ENCODE measurements around the gene SLC25A25.

The SLC25A25 gene

DNA sequence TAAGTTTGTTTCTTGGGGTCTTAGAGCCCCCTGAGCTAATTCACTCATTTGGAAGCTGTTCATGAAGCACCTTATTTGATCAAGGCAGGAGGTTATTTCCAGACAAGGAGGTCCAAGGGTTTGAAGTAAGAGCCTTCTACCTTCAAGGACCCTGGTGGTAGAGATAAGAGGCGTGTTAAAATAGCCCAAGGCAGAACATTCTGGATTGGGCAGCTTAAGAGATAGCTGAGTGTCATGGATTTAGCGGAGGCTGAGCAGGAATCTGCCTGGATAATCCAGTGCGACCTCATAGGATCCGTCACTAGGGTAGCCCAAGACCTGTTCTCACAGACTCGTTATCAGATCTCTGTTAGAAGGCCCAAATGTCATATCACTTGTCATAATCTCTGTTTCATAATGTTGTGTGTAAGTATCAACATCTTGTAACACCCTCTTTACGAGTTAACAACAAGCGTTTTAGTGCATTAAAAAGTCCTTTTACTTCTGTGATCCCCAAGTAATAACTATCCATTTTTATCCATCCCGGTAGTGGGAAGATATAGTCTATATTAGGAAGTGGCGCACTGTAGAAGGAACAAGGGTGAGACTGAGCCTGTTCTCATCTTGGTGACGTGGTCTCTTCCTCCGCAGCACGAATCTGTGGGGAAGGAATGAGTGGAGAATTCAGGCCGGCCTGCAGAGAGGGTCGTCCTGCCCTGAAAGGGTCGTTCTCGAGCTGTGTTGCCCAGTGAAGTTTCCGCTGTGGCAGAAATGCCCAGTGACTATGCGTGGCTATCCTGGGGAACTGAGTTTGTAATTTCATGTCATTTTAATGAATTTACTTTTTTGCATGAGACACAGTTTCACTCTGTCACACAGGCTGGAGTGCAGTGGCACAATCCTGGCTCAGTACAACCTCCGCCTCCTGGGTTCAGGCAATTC is 28.8 kb downstream of the SLC25A25 start:
- no peak for DNase-seq (ENCODE audit: low read depth)

DNA sequence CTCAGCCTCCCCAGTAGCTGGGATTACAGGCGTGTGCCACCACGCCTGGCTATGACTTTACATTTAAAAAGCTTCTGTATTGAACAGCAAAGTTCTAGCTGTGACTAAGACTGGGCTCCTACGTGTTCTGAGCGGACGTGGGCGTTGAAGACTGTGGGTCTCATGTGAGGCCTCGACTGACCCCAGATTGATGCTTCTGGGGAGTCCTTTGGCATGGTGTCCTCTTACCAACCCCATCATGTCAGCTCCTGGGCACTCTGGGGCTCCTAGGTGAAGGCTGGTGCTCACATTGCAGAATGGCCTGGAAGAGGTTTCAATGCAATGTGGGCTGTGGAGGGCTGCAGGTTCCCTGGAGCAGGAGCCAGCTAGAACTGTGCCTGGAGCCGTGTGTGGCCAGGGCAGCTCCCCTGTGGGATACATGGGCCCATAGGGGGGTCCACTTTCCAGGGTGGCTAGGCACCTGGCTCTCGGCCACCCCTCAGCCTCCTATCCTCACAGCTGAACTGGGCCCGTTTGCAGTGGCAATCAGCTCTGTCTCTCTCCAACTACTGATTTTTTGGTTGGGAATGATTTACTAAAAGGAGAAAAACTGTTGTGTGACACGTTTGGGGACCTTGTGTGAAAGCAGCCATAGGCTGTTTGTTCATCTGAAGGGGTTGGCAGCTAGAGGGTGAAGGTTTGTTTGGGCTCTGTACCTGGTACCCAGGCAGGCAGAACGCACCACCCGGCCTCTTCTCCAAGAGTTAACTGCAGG is 29.7 kb downstream of the SLC25A25 start:
- no peak for DNase-seq (ENCODE audit: low read depth)

DNA sequence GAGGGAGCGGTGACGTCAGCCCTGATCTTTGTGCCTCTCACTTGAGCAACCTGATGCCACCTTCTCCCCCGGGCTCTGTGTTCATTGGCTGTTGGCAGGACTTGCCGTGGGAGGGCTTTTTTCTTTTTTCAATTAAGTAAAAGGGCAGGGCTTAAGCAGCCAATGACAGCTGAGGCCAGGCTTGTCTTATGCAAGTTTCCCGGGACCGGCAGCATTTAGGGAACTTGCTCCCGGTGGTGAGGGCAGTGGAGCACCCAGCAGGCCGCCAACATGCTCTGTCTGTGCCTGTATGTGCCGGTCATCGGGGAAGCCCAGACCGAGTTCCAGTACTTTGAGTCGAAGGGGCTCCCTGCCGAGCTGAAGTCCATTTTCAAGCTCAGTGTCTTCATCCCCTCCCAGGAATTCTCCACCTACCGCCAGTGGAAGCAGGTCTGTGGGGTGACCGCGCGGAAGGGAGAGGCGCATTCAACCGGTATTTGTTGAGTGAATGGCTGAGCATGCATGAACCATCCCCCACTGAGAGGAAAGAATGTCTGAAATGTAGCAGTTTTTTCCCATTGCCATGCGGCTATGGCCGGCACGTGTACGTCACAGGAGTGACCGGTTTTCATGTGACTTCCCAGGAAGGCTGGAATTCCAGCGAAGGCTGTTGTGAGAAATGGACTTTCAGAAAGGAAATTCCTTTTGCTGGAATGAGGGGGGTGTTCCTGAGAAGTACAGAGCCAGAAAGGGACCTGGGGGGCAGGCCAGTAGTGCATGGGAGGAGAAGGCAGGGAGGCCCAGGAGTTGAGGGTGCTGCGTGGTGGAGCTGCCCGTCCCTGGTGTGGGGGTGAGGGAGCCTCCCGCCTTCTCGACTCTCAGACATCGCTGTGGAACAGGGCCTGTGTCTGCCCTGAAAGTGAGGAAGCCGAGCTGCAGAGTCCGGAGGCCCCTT is 30.5 kb downstream of the SLC25A25 start:
- no peak for DNase-seq (ENCODE audit: low read depth)

DNA sequence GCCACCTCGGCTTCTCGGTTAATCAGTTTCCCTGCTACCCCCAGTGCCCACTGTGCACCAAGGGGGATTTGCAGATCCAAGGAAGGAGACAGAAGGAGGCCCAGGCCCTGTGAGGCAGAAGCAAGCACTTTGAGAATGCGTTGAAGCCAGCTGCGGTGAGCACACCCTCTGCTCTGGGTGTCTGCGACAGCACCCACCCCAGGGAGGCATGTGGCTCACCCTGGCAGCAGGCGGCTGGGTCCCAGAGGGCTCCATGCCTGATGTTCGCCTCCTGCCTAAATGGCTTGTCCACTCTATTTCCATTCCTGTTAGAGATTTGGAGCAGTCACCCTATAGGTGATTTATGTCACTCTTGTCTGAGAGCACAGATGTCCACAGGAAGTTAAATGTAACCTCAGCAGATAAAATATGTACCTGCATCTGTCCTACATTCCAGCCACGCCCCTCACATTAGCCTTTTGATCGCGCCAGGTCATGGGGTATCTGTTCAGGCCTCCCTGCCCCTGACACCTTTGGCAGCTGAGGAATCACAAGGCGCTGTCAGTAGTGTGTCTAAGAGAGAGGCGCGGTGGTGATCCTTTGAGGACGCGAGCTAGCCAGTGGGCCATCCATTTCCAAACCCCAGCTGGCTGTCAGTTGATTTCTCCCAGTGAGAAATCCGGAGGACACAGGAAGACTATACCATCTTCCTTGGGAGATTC is 31.3 kb downstream of the SLC25A25 start:
- DNase-seq (ENCODE audit: low read depth), result no peak

DNA sequence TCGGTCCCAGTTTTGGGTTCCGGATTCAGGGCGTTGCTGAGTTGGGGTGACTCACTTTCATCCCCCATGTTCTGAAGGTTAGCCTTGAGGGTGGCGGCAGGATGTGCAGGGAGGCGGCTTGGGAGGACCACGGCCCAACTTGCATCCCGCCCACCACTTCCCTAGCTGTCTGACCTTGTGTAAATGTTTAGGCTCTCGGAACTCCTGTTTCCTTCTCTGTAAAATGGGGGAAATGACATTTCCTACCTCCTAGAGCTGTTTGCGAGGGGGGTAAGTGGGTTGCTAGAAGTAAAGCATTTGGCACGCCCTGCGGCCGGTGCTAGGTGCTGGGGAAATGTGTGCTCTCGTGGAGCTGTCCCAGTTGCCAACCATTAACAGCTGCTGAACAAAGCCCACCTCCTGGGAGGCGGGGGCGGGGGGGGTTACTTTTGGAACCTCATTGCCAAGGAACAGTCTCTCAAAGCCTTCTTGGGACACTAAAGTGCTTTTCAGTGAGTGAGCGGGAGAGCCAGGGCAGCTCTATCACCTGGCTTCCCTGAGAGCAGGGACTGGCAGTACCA is 32.0 kb downstream of the SLC25A25 start:
- no peak for DNase-seq (ENCODE audit: low read depth)

DNA sequence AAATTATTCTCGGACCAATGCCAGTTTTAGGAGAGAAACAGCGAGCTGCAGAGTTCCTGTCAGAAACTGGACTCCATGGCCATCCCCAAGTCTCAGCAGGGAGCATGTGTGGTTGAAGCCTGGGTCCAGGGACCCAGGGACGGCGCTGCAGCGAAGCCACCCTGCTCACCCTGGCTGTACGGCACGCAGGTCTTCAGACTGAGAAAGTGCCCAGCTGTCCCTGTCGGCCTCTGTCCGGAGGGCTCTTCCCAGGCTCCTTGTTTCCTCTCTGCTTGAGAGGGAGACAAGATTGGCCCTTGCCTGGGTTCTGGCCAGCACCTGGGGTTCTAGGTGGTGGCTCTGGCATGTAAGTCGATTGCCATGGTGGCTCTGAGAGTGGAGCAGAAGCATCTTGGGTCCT is 32.5 kb downstream of the SLC25A25 start:
- DNase-seq (ENCODE audit: low read depth), result no peak

DNA sequence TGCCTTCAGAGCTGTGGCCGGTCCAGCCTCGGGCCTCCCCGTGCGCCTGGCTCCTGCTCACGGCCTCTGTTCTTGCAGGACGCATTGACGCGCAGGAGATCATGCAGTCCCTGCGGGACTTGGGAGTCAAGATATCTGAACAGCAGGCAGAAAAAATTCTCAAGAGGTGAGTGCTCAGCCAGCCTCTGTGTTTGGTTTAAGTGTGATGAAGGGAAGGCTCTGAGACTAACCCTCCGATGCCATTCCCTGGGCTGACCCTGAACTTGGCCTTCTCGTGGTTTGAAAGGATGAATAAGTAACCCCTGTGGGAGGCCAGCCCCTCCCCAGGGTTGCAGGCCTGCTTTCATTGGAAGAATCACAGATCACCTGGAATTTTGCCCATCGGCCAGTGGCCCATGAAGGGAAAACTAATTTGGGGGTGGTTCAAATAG is 33.2 kb downstream of the SLC25A25 start:
- no peak for DNase-seq (ENCODE audit: low read depth)

DNA sequence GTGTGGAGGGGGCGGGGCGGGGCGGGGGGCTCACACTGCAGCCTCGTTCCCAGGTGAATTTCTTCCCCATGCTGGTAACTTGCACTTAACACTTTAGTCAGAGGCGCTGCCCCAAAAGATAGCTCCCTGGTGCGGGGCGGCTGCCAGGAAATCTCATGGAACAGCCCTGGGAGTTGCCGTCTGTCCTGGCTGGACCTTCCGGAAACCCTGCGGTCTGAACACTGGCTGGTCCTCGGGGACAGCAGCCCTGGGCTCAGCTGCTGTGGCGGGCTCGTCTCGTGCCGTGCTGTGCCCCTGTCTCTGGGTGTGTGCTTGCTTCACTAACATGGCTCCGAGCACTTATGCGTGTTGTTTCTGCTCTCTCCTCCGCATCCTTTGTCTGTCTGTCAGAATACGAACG is 33.7 kb downstream of the SLC25A25 start:
- DNase-seq (ENCODE audit: low read depth), result no peak

DNA sequence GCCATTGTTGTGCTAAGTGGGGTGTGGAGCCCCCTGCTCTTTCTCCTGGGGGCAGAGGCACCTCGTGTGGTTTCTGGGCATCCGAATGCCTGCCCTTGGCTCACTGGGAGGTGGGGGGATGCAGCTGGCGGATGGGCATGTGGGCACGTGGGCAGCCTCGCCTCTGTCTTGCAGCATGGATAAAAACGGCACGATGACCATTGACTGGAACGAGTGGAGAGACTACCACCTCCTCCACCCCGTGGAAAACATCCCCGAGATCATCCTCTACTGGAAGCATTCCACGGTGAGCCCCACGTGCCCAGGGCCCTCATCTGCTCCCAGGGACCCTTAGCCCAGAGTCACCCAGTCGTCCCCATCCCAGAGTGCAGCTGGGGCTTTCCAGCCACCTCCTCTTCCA is 34.2 kb downstream of the SLC25A25 start:
- DNase-seq (ENCODE audit: low read depth), result no peak

DNA sequence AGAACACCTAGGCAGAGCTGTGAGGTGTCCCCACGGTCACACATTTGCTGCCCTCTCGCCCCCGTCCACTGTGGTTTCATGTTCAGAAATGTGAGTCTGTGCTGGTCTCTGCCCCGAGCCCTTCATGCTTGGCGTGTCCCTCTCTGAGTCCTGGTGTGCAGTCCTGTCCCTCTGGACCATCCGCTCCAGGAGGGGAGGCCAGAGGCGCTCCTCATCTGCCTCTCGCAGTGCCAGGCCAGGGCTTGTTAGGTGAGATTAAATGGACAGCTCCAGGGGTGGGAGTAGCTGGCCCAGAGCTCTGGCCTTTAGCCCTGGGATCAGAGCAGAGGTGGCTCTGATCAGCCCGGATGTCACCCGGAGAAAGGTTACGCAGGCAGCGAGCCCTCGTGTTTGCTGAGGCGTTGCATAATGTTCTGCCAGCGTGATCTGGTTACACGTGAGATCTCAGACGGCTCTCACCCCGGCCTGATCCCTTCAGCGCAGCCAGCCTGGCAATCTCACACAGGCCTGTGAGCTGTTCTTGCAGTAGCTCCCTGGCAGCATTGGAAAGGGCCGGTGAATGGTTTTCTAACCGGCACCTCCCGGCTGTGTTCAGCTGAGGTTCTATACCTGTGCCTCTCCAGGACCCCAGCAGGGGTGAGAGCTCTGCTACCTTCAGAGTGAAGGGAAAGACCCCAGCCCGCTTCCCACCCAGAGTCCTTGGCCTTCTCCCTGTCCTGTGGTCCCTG is 35.0 kb downstream of the SLC25A25 start:
- DNase-seq (ENCODE audit: low read depth), result no peak

DNA sequence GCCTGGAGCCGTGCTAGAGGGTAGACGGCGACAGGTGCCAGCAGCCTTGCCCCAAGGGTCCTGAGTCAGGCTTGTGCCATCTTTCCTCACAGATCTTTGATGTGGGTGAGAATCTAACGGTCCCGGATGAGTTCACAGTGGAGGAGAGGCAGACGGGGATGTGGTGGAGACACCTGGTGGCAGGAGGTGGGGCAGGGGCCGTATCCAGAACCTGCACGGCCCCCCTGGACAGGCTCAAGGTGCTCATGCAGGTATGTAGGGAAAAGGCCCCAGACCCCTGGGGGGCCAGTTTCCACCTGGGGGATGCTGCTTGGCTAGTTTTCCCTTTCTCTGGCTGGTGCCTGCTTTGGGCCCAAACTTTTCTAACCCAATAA is 35.5 kb downstream of the SLC25A25 start:
- no peak for DNase-seq (ENCODE audit: low read depth)

DNA sequence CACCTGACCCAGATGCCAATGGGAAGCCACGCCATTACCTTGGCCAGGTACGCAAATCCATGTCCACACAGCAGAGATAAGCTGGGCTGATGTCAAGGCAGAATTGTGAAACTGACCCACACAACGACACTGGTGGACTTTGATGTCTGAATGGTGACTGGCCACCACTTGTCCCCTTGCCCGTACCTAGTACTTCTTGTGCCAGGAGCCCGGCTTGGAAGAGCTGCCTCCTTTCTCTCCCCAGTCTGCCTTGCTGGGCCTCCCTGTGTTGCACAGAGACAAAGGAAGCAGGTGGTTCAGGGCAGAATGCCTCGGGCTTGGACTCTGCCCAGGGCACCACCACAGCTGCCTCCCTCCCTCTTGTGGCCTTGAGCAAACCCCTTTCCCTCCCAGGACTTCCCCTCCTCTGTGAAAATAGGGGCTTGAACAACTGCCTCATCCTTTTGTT is 36.2 kb downstream of the SLC25A25 start:
- DNase-seq (ENCODE audit: low read depth), result no peak

DNA sequence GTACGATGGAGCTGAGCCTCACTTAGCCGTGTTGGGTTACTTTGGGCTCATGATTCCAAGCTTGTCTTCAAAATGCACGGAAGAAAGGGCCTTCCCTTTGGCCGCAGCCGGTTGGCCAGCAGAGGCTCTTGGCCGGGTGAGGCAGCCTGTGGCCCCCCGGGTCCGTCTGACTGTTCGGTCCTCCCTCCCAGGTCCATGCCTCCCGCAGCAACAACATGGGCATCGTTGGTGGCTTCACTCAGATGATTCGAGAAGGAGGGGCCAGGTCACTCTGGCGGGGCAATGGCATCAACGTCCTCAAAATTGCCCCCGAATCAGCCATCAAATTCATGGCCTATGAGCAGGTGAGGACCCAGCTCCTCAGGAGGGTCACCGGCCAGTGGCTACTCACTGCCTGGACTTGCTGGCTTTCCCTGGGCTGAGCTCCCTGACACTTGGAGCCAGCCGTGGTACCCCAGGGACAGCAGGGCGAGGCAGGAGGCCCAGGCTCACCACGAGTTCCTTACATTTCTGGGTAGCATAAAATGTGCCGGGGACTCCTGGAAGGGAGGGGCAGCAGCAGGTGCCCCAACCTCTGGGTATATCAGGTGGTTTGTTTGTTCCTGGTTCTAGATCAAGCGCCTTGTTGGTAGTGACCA is 37.6 kb downstream of the SLC25A25 start:
- no peak for DNase-seq (ENCODE audit: low read depth)

DNA sequence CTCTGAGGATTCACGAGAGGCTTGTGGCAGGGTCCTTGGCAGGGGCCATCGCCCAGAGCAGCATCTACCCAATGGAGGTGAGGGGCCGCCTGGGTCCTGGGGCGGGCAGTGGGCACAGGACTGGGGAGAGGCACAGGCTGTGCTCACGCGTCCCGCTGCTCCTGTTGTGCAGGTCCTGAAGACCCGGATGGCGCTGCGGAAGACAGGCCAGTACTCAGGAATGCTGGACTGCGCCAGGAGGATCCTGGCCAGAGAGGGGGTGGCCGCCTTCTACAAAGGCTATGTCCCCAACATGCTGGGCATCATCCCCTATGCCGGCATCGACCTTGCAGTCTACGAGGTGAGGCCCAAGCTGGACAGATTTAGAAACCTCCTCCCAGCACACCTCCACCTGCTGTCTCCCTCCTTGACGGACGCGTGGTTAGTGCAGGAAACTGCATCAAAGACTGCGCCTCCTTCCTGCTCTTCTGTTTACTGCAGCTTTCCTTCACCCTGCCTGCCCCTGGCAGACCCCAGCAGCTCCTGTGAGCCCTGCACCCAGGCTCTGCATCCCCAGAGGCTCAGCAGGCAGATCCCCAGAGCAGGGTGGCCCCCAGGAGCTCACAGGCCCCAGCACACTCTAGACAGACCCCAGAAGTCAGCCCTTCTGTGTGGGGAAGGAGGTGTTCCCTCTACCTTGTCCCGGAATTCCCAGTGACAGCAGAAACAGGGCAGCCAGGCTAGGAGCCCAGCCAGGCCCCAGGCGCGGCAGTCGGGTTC is 38.3 kb downstream of the SLC25A25 start:
- DNase-seq (ENCODE audit: low read depth), result no peak

DNA sequence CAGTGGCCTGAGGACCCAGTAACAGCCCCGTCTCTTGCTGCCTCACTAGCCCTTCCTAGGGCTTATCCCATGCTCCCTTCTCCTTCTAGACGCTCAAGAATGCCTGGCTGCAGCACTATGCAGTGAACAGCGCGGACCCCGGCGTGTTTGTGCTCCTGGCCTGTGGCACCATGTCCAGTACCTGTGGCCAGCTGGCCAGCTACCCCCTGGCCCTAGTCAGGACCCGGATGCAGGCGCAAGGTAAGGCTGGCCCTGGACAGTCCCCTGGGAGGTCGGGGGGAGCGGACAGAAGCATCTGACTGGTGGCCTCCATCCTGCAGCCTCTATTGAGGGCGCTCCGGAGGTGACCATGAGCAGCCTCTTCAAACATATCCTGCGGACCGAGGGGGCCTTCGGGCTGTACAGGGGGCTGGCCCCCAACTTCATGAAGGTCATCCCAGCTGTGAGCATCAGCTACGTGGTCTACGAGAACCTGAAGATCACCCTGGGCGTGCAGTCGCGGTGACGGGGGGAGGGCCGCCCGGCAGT is 39.0 kb downstream of the SLC25A25 start:
- DNase-seq (ENCODE audit: low read depth), result no peak

DNA sequence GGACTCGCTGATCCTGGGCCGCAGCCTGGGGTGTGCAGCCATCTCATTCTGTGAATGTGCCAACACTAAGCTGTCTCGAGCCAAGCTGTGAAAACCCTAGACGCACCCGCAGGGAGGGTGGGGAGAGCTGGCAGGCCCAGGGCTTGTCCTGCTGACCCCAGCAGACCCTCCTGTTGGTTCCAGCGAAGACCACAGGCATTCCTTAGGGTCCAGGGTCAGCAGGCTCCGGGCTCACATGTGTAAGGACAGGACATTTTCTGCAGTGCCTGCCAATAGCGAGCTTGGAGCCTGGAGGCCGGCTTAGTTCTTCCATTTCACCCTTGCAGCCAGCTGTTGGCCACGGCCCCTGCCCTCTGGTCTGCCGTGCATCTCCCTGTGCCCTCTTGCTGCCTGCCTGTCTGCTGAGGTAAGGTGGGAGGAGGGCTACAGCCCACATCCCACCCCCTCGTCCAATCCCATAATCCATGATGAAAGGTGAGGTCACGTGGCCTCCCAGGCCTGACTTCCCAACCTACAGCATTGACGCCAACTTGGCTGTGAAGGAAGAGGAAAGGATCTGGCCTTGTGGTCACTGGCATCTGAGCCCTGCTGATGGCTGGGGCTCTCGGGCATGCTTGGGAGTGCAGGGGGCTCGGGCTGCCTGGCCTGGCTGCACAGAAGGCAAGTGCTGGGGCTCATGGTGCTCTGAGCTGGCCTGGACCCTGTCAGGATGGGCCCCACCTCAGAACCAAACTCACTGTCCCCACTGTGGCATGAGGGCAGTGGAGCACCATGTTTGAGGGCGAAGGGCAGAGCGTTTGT is 39.6 kb downstream of the SLC25A25 start:
- DNase-seq (ENCODE audit: low read depth), result no peak

DNA sequence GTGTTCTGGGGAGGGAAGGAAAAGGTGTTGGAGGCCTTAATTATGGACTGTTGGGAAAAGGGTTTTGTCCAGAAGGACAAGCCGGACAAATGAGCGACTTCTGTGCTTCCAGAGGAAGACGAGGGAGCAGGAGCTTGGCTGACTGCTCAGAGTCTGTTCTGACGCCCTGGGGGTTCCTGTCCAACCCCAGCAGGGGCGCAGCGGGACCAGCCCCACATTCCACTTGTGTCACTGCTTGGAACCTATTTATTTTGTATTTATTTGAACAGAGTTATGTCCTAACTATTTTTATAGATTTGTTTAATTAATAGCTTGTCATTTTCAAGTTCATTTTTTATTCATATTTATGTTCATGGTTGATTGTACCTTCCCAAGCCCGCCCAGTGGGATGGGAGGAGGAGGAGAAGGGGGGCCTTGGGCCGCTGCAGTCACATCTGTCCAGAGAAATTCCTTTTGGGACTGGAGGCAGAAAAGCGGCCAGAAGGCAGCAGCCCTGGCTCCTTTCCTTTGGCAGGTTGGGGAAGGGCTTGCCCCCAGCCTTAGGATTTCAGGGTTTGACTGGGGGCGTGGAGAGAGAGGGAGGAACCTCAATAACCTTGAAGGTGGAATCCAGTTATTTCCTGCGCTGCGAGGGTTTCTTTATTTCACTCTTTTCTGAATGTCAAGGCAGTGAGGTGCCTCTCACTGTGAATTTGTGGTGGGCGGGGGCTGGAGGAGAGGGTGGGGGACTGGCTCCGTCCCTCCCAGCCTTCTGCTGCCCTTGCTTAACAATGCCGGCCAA is 40.4 kb downstream of the SLC25A25 start:
- no peak for DNase-seq (ENCODE audit: low read depth)
